ENCODE results near the gene WDR88. TPM values are rescaled to one million over a fixed set of nuclear protein-coding genes. Genes with fewer than 3 reads are reported as not detected.
"Not testable (repeated sequence)": the region's sequence is repeated elsewhere in the genome, so short reads cannot be mapped to it uniquely, and the experiment has no call there.

Gene WDR88
- total RNA-seq, 1 donor from 2014 or later = not detected

DNA sequence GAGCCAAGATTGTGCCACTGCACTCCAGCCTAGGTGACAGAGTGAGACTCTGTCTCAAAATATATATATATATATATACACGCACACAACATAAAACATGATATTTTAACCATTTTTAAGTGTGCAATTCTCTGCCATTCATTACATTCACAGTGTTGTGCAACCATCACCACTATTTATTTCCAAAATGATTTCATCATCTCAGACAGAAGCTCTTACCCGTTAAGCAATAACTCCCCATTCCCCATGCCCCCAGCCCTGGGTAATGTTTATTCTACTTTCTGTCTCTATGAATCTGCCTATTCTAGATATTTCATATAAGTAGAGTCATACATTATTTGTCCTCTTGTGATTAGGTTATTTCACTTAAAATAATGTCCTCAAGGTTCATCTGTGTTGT, 20.3 kb downstream of the WDR88 start:
- no peak for DNase-seq (ENCODE audit: low spot score)
- Mint-ChIP-seq H3K9me3 (ENCODE audit: unreplicated experiment) (no peaks in the 10 kb centered on the region), H3K4me3 (ENCODE audit: unreplicated experiment) (no peak overlapping the region), H3K36me3 (ENCODE audit: low read depth, unreplicated experiment) (no peaks in the 10 kb centered on the region), H3K4me1 (ENCODE audit: unreplicated experiment) (no peaks in the 10 kb centered on the region), H3K27ac (ENCODE audit: unreplicated experiment) (no peak overlapping the region), H3K27me3 (ENCODE audit: unreplicated experiment) (peaks cover 2% of the 10 kb centered on the region)
- TF ChIP-seq, protein P1, sequence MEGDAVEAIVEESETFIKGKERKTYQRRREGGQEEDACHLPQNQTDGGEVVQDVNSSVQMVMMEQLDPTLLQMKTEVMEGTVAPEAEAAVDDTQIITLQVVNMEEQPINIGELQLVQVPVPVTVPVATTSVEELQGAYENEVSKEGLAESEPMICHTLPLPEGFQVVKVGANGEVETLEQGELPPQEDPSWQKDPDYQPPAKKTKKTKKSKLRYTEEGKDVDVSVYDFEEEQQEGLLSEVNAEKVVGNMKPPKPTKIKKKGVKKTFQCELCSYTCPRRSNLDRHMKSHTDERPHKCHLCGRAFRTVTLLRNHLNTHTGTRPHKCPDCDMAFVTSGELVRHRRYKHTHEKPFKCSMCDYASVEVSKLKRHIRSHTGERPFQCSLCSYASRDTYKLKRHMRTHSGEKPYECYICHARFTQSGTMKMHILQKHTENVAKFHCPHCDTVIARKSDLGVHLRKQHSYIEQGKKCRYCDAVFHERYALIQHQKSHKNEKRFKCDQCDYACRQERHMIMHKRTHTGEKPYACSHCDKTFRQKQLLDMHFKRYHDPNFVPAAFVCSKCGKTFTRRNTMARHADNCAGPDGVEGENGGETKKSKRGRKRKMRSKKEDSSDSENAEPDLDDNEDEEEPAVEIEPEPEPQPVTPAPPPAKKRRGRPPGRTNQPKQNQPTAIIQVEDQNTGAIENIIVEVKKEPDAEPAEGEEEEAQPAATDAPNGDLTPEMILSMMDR (IDR thresholded peaks at IDR 0.05; ENCODE audit: unreplicated experiment) = no peak

DNA sequence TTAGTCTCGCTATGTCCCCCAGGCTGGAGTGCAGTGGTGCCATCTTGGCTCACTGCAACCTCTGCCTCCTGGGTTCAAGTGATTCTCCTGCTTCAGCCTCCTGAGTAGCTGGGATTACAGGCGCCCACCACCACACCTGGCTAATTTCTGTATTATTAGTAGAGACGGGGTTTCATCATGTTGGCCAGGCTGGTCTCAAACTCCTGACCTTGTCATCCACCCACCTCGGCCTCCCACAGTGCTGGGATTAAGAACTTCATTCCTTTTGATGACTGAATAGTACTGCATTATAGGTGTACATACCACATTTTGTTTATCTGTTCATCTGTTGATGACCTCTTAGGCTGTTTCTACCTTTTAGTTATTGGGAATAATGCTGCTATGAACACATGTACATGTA, 20.7 kb downstream of the WDR88 start:
- not testable (repeated sequence) for H3K9me3 Mint-ChIP-seq (ENCODE audit: unreplicated experiment); H3K4me1 Mint-ChIP-seq (ENCODE audit: unreplicated experiment); H3K36me3 Mint-ChIP-seq (ENCODE audit: low read depth, unreplicated experiment); H3K27ac Mint-ChIP-seq (ENCODE audit: unreplicated experiment); H3K27me3 Mint-ChIP-seq (ENCODE audit: unreplicated experiment); DNase-seq (ENCODE audit: low spot score); H3K4me3 Mint-ChIP-seq (ENCODE audit: unreplicated experiment)

DNA sequence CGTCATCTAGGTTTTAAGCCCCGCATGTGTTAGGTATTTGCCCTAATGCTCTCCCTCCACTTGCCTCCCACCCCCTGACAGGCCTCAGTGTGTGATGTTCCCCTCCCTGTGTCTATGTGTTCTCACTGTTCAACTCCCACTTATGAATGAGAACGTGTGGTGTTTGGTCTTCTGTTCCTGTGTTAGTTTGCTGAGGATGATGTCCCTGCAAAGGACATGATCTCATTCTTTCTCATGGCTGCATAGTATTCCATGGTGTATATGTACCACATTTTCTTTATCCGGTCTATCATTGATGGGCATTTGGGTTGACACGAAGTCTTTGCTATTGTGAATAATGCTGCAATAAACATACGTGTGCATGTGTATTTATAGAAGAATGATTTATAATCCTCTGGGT, 22.4 kb downstream of the WDR88 start:
- not testable (repeated sequence) for H3K27me3 Mint-ChIP-seq (ENCODE audit: unreplicated experiment); H3K4me1 Mint-ChIP-seq (ENCODE audit: unreplicated experiment); DNase-seq (ENCODE audit: low spot score); H3K36me3 Mint-ChIP-seq (ENCODE audit: low read depth, unreplicated experiment); H3K4me3 Mint-ChIP-seq (ENCODE audit: unreplicated experiment); H3K9me3 Mint-ChIP-seq (ENCODE audit: unreplicated experiment); H3K27ac Mint-ChIP-seq (ENCODE audit: unreplicated experiment)

DNA sequence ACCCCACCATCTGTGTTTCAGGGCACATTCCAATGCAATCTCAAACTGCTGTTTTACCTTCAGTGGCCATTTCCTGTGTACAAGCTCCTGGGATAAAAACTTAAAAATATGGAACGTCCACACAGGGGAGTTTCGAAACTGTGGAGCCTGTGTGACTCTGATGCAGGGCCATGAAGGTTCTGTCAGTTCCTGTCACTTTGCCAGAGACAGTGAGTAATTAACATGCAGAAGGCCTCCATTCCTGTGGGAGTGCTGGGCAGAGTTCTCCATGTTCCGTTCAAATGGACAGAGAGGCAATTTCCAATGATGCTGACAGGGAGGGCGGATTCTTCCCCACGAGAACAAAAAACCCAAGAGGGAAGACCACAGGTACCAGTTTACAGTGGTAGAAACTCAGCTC, 24.4 kb downstream of the WDR88 start:
- peaks cover 2% of the 10 kb centered on the region for H3K4me1 Mint-ChIP-seq (ENCODE audit: unreplicated experiment)
- TF ChIP-seq, protein P1 (IDR thresholded peaks at IDR 0.05; ENCODE audit: unreplicated experiment) = no peak
- H3K9me3 Mint-ChIP-seq (ENCODE audit: unreplicated experiment) = no peaks in the 10 kb centered on the region
- H3K4me3 Mint-ChIP-seq (ENCODE audit: unreplicated experiment) = no peak overlapping the region
- DNase-seq (ENCODE audit: low spot score) = no peak
- peaks cover 6% of the 10 kb centered on the region for H3K27me3 Mint-ChIP-seq (ENCODE audit: unreplicated experiment)
- no peaks in the 10 kb centered on the region for H3K36me3 Mint-ChIP-seq (ENCODE audit: low read depth, unreplicated experiment)
- no peak overlapping the region for H3K27ac Mint-ChIP-seq (ENCODE audit: unreplicated experiment)

DNA sequence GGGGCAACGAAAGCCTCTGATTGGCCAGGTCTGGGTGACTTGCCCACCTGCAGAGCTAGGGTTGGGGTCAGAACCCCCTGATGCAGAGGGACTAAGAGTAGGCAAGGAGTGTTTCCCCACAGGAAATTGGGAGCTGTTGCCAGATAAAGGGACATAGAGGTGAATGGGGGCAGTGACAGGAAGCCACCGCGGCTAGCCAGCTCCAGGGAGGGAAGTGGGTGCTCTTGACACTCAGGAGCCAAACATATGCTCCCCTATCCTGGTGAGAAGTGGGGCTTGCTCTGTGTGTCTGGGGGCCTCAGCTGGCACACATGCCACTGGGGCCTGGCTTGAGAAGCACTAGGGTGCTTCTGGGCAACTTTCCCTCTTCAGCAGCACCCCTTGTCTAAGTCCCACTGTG, 26.0 kb downstream of the WDR88 start:
- peaks cover 2% of the 10 kb centered on the region for H3K4me1 Mint-ChIP-seq (ENCODE audit: unreplicated experiment)
- TF ChIP-seq, protein P1 (IDR thresholded peaks at IDR 0.05; ENCODE audit: unreplicated experiment) = no peak
- peaks cover 6% of the 10 kb centered on the region for H3K27me3 Mint-ChIP-seq (ENCODE audit: unreplicated experiment)
- no peaks in the 10 kb centered on the region for H3K36me3 Mint-ChIP-seq (ENCODE audit: low read depth, unreplicated experiment)
- H3K4me3 Mint-ChIP-seq (ENCODE audit: unreplicated experiment) = no peak overlapping the region
- no peak for DNase-seq (ENCODE audit: low spot score)
- H3K27ac Mint-ChIP-seq (ENCODE audit: unreplicated experiment) = no peak overlapping the region
- H3K9me3 Mint-ChIP-seq (ENCODE audit: unreplicated experiment) = no peaks in the 10 kb centered on the region

DNA sequence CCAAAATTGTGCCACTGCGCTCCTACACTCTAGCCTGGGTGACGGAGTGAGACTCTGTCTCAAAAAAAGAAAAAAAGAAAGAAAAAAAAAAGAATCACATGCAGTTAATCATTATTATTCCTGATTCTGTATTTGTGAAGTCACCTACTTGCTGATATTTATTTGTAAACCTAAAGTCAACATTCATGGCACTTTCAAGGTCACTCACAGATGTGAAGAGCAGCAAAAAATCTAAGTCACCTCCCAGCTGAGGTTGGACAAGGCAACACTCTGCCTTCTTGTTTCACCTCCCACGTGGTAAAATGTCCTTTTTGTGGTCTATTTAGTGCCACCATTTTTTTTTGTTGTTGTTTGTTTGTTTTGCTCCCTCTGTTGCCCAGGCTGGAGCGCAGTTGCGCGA, 26.5 kb downstream of the WDR88 start:
- Mint-ChIP-seq H3K36me3 (ENCODE audit: low read depth, unreplicated experiment) (no peaks in the 10 kb centered on the region), H3K9me3 (ENCODE audit: unreplicated experiment) (no peaks in the 10 kb centered on the region), H3K27me3 (ENCODE audit: unreplicated experiment) (peaks cover 6% of the 10 kb centered on the region), H3K4me1 (ENCODE audit: unreplicated experiment) (peaks cover 2% of the 10 kb centered on the region), H3K4me3 (ENCODE audit: unreplicated experiment) (no peak overlapping the region), H3K27ac (ENCODE audit: unreplicated experiment) (no peak overlapping the region)
- no peak for DNase-seq (ENCODE audit: low spot score)
- TF ChIP-seq, protein P1 (IDR thresholded peaks at IDR 0.05; ENCODE audit: unreplicated experiment) = no peak

All from endothelial cell (in vitro differentiated cells).